ENCODE measurements around the gene DRC7. TPM values are rescaled to one million over a fixed set of nuclear protein-coding genes. Genes with fewer than 3 reads are reported as not detected.

The DRC7 gene
- polyA plus RNA-seq, 1 donor (not counting 4 experiments of a cell fraction or from before 2014, with no cell fraction given) = not detected

GRCh38 chr16:57781349-57781740 is 86.7 kb downstream of the DRC7 start:
- Histone ChIP-seq H3K4me3 (ENCODE audit: control insufficient read depth in 2 of 3, extremely low read depth in 1 of 3, insufficient read depth in 2 of 3, low read depth in 1 of 3, low read length in 3 of 3) (no peak overlapping the region), H3K9ac (ENCODE audit: control insufficient read depth, extremely low read depth, insufficient read depth, low read length) (no peak overlapping the region), H3K9me3 (ENCODE audit: control insufficient read depth, low read depth, low read length) (no peaks in the 10 kb centered on the region), H3K4me2 (ENCODE audit: control insufficient read depth, extremely low read depth, insufficient read depth, low read depth, low read length) (no peak overlapping the region), H3K27ac (ENCODE audit: control insufficient read depth, insufficient read depth, low read length) (no peak overlapping the region), H3K4me1 (ENCODE audit: control insufficient read depth, extremely low read depth, insufficient read depth, low read length) (no peaks in the 10 kb centered on the region), H3K27me3 (ENCODE audit: control insufficient read depth, extremely low read depth, insufficient read depth, low read length) (no peaks in the 10 kb centered on the region), H3K79me2 (ENCODE audit: control insufficient read depth, insufficient read depth, low read length) (peaks cover 10% of the 10 kb centered on the region), H4K20me1 (ENCODE audit: control insufficient read depth, extremely low read depth, insufficient read depth, low read length) (no peaks in the 10 kb centered on the region), H2AFZ (ENCODE audit: control insufficient read depth, low read length) (no peak overlapping the region), H3K9me1 (ENCODE audit: control insufficient read depth, extremely low read depth, insufficient read depth, low read length) (no peaks in the 10 kb centered on the region), H3K36me3 (ENCODE audit: control insufficient read depth in 2 of 2, extremely low read depth in 1 of 2, insufficient read depth in 2 of 2, low read length in 2 of 2) (peaks cover 16 to 36% of the 10 kb centered on the region in 2 experiments)
- DNase-seq (ENCODE audit: low read depth, low spot score) (no peak), FAIRE-seq (no peak)
- dilution Hi-C loops (cut with MboI; ENCODE audit: extremely low pct_ligation_motif_present, low sequenced_read_pairs) = no loop called here
- TF ChIP-seq EZH2 (IDR thresholded peaks at IDR 0.05; ENCODE audit: low read length) = no peak
- TF ChIP-seq, protein P1, sequence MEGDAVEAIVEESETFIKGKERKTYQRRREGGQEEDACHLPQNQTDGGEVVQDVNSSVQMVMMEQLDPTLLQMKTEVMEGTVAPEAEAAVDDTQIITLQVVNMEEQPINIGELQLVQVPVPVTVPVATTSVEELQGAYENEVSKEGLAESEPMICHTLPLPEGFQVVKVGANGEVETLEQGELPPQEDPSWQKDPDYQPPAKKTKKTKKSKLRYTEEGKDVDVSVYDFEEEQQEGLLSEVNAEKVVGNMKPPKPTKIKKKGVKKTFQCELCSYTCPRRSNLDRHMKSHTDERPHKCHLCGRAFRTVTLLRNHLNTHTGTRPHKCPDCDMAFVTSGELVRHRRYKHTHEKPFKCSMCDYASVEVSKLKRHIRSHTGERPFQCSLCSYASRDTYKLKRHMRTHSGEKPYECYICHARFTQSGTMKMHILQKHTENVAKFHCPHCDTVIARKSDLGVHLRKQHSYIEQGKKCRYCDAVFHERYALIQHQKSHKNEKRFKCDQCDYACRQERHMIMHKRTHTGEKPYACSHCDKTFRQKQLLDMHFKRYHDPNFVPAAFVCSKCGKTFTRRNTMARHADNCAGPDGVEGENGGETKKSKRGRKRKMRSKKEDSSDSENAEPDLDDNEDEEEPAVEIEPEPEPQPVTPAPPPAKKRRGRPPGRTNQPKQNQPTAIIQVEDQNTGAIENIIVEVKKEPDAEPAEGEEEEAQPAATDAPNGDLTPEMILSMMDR (optimal IDR thresholded peaks at IDR 0.05 in 1 of 3, IDR thresholded peaks at IDR 0.05 in 1 of 3, conservative IDR thresholded peaks at IDR 0.05 in 1 of 3; ENCODE audit: extremely low read depth in 1 of 3, insufficient read depth in 2 of 3, low read length in 3 of 3) = no peak

Small RNA genes within 50 kb of the gene (small RNA-seq; reads per million reads assigned to genes)
- 0 reads per million in 3 experiments for gene MIR6772 (ENCODE audit: insufficient read length in 3 of 3, low read depth in 3 of 3, low replicate concordance in 1 of 3)

Other genes with a start within 250 kb of the DRC7 start
- gene CIAPIN1, start 247.4 kb upstream of the DRC7 start, polyA plus RNA-seq = 75.4 to 84.2 TPM (median 76.3 TPM) in 3 replicates
- 62.8 to 81.2 TPM (median 63.2 TPM) in 3 replicates for gene COQ9, start 247.3 kb upstream of the DRC7 start, polyA plus RNA-seq
- gene POLR2C, start 232.1 kb upstream of the DRC7 start, polyA plus RNA-seq = 74.6 to 92.5 TPM (median 82.4 TPM) in 3 replicates
- 17.3 to 33.4 TPM (median 17.6 TPM) in 3 replicates for gene DOK4, start 208.3 kb upstream of the DRC7 start, polyA plus RNA-seq
- gene CCDC102A, start 158.2 kb upstream of the DRC7 start, polyA plus RNA-seq = 2.2 to 3.8 TPM (median 3.3 TPM) in 3 replicates
- 0.03 TPM in 1 of 3 replicates, not detected in the others for gene ADGRG5, start 152.2 kb upstream of the DRC7 start, polyA plus RNA-seq
- 28.4 to 94.9 TPM (median 38.4 TPM) in 3 replicates for gene ADGRG1, start 66.2 kb upstream of the DRC7 start, polyA plus RNA-seq
- not detected in 3 replicates for gene ADGRG3, start 26.5 kb upstream of the DRC7 start, polyA plus RNA-seq
- gene KATNB1, start 41.0 kb downstream of the DRC7 start, polyA plus RNA-seq = 18.9 to 21.8 TPM (median 20.6 TPM) in 3 replicates
- gene KIFC3, start 107.7 kb downstream of the DRC7 start, polyA plus RNA-seq = 22.7 to 32.8 TPM (median 27.9 TPM) in 3 replicates

Data from keratinocyte (primary cell).